Caco-2 (cell line): Measurements from ENCODE around the gene FIZ1. TPM values are rescaled to one million over a fixed set of nuclear protein-coding genes. Genes with fewer than 3 reads are reported as not detected.

ENCODE experiments used
- BruUV-seq: library from RNA; stranded (reverse); fragments of 400-500 nt; replicated peaks from 2 replicates; lab custom pipeline; 2021; lab: Mats Ljungman, UMichigan
- CTCF ChIA-PET: fragments of 300-600 bp; sonication (Branson Sonifier 250); formaldehyde crosslinking; loops from one replicate; lab custom pipeline; 2022; ENCODE audit warnings: antibody characterized with exemption; lab: Charles Lee
- POLR2A ChIA-PET: fragments of 300-600 bp; sonication (Branson Sonifier 250); formaldehyde crosslinking; loops from one replicate; lab custom pipeline; 2022; ENCODE audit warnings: antibody characterized with exemption; lab: Charles Lee
- DNase-seq, 2 experiments: peaks; one replicate each; pipeline versions ENCODE4 v3.0.0 to v3.0.0-alpha.2; 2020 to 2022
- H3K27me3 ChIP-seq: replicated peaks from 2 replicates; pipeline ENCODE4 v1.6.0; 2011; ENCODE audit warnings: low read length; ENCODE audit not compliant: control insufficient read depth, insufficient read depth
- H3K36me3 ChIP-seq: 2 replicates; pipeline ENCODE4 v1.5.1; 2011; ENCODE audit warnings: low read length; ENCODE audit not compliant: control insufficient read depth, insufficient read depth
- H3K4me1 ChIP-seq: fragments of 250-450 bp; sonication (Bioruptor Pico); 2 replicates; pipeline ENCODE4 v1.5.1; 2020; ENCODE audit warnings: mild to moderate bottlenecking
- H3K4me3 ChIP-seq: 2 replicates; pipeline ENCODE4 v1.5.1; 2011; ENCODE audit warnings: low read depth, mild to moderate bottlenecking, control low read depth, low read length
- H3K9me3 ChIP-seq: fragments of 250-450 bp; sonication (Bioruptor Pico); 2 replicates; pipeline ENCODE4 v1.5.1; 2020; ENCODE audit warnings: mild to moderate bottlenecking, moderate library complexity
- H3K27ac Mint-ChIP-seq: one replicate; pipeline ENCODE4 v1.8.0; 2022; ENCODE audit warnings: mixed read lengths; ENCODE audit not compliant: unreplicated experiment
- H3K27me3 Mint-ChIP-seq: one replicate; pipeline ENCODE4 v1.8.0; 2022; ENCODE audit warnings: mixed read lengths; ENCODE audit not compliant: insufficient read depth, unreplicated experiment
- H3K36me3 Mint-ChIP-seq: one replicate; pipeline ENCODE4 v1.8.0; 2022; ENCODE audit warnings: mild to moderate bottlenecking, mixed read lengths; ENCODE audit not compliant: insufficient read depth, unreplicated experiment
- H3K4me1 Mint-ChIP-seq: one replicate; pipeline ENCODE4 v1.8.0; 2022; ENCODE audit warnings: low read depth, mixed read lengths; ENCODE audit not compliant: unreplicated experiment
- H3K4me3 Mint-ChIP-seq: one replicate; pipeline ENCODE4 v1.8.0; 2022; ENCODE audit warnings: mild to moderate bottlenecking, moderate library complexity, mixed read lengths; ENCODE audit not compliant: unreplicated experiment
- H3K9me3 Mint-ChIP-seq: one replicate; pipeline ENCODE4 v1.8.0; 2022; ENCODE audit warnings: mixed read lengths; ENCODE audit not compliant: unreplicated experiment
- intact Hi-C: fragments of 100-400 bp; cut with micrococcal nuclease; formaldehyde crosslinking; loops from one replicate; pipeline ENCODE4 v1.10.0; 2022; ENCODE audit not compliant: unreplicated experiment
- total RNA-seq: library from RNA; stranded (reverse); gene quantifications from 2 replicates; pipeline ENCODE4 v1.2.3, GENCODE V29; 2022
- TF ChIP-seq, protein P1 (sequence below), 2 experiments: fragments of 200-600 bp in 1 of 2; IDR thresholded peaks; 1 replicate in 1 of 2; 2 replicates in 1 of 2; pipeline versions ENCODE4 v1.5.1 to v1.8.0; 2011 to 2022; ENCODE audit warnings: antibody characterized with exemption in 1 of 2, control low read depth in 1 of 2, inconsistent platforms in 1 of 2, low read depth in 1 of 2, low read length in 1 of 2, mild to moderate bottlenecking in 1 of 2, moderate library complexity in 1 of 2; ENCODE audit not compliant: insufficient read depth in 1 of 2, severe bottlenecking in 1 of 2, unreplicated experiment in 1 of 2

Gene FIZ1
- total RNA-seq, 1 experiment from 2014 or later: 27.2 TPM

DNA sequence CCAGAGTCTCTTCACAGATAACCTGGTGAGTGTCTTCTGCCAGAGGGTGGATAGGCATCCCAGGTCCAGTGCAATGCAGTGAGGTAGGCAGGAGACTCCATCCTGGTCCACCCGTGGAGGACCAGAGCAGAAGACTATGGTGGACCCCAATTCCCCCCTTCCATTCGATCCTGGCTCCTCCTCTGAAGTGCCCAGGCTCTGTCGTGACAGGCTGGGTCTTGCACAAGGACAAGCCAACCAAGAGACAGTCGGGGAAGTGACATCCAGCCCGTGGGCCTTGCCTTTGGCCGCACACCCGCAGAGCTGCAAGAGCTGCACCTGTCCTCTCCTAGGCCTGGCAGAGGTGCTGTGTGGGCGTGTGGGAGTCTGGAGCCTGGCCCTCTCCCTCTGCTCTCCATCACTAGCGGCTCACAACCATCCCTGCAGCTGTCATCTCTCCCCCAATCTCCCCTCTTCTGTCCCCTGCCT, 21.9 kb upstream of the FIZ1 start:
- no peak overlapping the region for H3K4me3 Mint-ChIP-seq
- H3K36me3 ChIP-seq: no peaks in the 10 kb centered on the region; the same call in 1 of the 2 replicates

DNA sequence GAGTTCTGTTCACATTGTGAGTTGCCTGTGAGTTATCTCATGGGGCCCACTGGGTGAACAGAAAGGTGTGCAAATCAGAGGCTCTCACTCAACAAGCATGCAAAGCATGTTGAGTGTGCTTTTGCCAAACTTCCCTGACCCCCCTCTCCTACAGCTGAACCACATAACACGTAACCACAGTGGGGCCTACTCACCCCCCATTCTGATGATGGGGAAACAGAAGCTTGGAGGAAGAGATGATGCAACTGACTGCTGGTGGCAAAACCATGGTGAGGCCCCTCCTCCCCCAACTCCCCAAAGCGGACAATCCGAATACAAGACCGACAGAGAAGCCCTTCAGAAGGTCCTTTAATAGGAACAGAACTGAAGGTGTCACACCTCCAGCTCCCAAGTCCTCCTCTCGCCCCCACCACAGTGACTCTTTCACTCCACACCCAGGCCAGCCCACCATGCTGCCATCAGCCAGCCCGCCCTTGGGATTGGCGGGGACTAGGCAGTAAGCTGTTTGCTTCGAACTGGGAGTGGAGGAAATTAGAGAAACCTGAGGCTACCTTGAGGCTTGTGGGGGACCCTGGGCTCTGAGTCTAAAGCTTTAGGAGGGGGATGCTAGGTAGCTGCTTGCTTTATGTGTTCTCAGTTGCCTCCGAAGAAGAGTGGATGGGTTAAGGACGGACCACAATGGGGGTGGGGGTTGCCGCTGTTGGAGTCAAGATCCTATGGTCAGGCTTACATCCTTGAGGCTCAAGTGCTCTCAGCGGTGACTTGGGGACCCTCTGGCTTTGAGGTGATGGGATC, 21.3 kb upstream of the FIZ1 start:
- H3K36me3 Mint-ChIP-seq: peaks cover 55% of the 10 kb centered on the region
- H3K4me3 Mint-ChIP-seq: no peak overlapping the region
- intact Hi-C loops: no loop called here
- H3K27ac Mint-ChIP-seq: no peak overlapping the region
- no peaks in the 10 kb centered on the region for H3K9me3 Mint-ChIP-seq
- no peaks in the 10 kb centered on the region for H3K27me3 Mint-ChIP-seq
- peaks cover 7% of the 10 kb centered on the region for H3K4me1 Mint-ChIP-seq
- ChIA-PET CTCF (no interaction called here), POLR2A (no interaction called here)
- 0 out of 2 replicates have a peak, but pooled peaks cover 6% of the 10 kb centered on the region for H3K9me3 ChIP-seq
- H3K27me3 ChIP-seq: no peaks in the 10 kb centered on the region
- no peak for DNase-seq
- TF ChIP-seq, protein P1, sequence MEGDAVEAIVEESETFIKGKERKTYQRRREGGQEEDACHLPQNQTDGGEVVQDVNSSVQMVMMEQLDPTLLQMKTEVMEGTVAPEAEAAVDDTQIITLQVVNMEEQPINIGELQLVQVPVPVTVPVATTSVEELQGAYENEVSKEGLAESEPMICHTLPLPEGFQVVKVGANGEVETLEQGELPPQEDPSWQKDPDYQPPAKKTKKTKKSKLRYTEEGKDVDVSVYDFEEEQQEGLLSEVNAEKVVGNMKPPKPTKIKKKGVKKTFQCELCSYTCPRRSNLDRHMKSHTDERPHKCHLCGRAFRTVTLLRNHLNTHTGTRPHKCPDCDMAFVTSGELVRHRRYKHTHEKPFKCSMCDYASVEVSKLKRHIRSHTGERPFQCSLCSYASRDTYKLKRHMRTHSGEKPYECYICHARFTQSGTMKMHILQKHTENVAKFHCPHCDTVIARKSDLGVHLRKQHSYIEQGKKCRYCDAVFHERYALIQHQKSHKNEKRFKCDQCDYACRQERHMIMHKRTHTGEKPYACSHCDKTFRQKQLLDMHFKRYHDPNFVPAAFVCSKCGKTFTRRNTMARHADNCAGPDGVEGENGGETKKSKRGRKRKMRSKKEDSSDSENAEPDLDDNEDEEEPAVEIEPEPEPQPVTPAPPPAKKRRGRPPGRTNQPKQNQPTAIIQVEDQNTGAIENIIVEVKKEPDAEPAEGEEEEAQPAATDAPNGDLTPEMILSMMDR (IDR thresholded peaks at IDR 0.05; ENCODE audit: insufficient read depth in 1 of 2, low read depth in 1 of 2, low read length in 1 of 2, severe bottlenecking in 1 of 2, unreplicated experiment in 1 of 2): no peak
- no TSS peak for BruUV-seq
- H3K36me3 ChIP-seq: no peaks in the 10 kb centered on the region; the same call in 1 of the 2 replicates
- H3K4me1 ChIP-seq: no peaks in the 10 kb centered on the region
- H3K4me3 ChIP-seq: no peak overlapping the region

More for the DNA sequence above, 21.9 kb upstream of the FIZ1 start:
- Mint-ChIP-seq H3K9me3 (no peaks in the 10 kb centered on the region), H3K27ac (no peak overlapping the region), H3K27me3 (no peaks in the 10 kb centered on the region), H3K36me3 (peaks cover 55% of the 10 kb centered on the region), H3K4me1 (peaks cover 7% of the 10 kb centered on the region)
- intact Hi-C loops: no loop called here
- no peak for DNase-seq
- TF ChIP-seq, protein P1 (IDR thresholded peaks at IDR 0.05; ENCODE audit: insufficient read depth in 1 of 2, low read depth in 1 of 2, low read length in 1 of 2, severe bottlenecking in 1 of 2, unreplicated experiment in 1 of 2): no peak
- TSS peak; percentile 19 for BruUV-seq
- Histone ChIP-seq H3K27me3 (no peaks in the 10 kb centered on the region), H3K4me1 (no peaks in the 10 kb centered on the region), H3K9me3 (0 out of 2 replicates have a peak, but pooled peaks cover 6% of the 10 kb centered on the region), H3K4me3 (no peak overlapping the region)
- CTCF ChIA-PET: no interaction called here
- POLR2A ChIA-PET: no interaction called here

DNA sequence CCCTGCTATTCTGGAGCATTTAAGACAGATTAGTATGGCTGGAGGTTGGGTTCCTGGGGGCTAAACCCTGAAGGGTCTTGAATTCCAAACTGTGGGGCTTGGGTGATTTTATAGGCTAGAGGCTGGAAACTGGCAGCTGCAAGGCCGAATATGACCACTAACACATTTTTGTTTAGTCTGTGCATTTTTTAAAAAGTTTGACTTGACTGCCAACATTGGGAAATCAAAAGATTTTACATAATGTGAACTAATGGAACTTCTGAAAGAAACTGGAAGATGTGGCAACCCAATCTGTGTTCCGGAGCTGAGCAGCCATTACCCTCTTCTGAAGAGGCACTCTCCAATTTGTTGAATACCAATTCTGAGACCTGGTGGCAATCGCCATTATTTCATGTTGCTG, 20.0 kb upstream of the FIZ1 start:
- H3K4me1 ChIP-seq: no peaks in the 10 kb centered on the region
- no peak overlapping the region for H3K4me3 Mint-ChIP-seq
- no peaks in the 10 kb centered on the region; the same call in 1 of the 2 replicates for H3K36me3 ChIP-seq
- H3K27ac Mint-ChIP-seq: no peak overlapping the region
- BruUV-seq: TSS peak; percentile 10
- H3K27me3 ChIP-seq: no peaks in the 10 kb centered on the region
- H3K4me1 Mint-ChIP-seq: peaks cover 7% of the 10 kb centered on the region
- TF ChIP-seq, protein P1 (IDR thresholded peaks at IDR 0.05; ENCODE audit: insufficient read depth in 1 of 2, low read depth in 1 of 2, low read length in 1 of 2, severe bottlenecking in 1 of 2, unreplicated experiment in 1 of 2): no peak
- no peak overlapping the region for H3K4me3 ChIP-seq
- DNase-seq: no peak
- intact Hi-C loops: no loop called here
- H3K36me3 Mint-ChIP-seq: peaks cover 48% of the 10 kb centered on the region
- no peaks in the 10 kb centered on the region for H3K27me3 Mint-ChIP-seq
- ChIA-PET CTCF (interaction anchor here (0.6 kb wide), 1 partner anchor 58 kb away, joined by 9 read pairs; no protein-coding TSS in a partner anchor), POLR2A (no interaction called here)
- no peaks in the 10 kb centered on the region for H3K9me3 Mint-ChIP-seq
- 0 out of 2 replicates have a peak, but pooled peaks cover 6% of the 10 kb centered on the region for H3K9me3 ChIP-seq
